A549 treated with RU486 at 1 μM for 4 hours (cell line): Measurements from ENCODE around the gene AMER3. TPM values are rescaled to one million over a fixed set of nuclear protein-coding genes. Genes with fewer than 3 reads are reported as not detected.

Experiments
- total RNA-seq: library from RNA; stranded (reverse); fragments of 200-300 nt; extraction: Qiagen RNA extraction; gene quantifications from 5 replicates; pipeline ENCODE4 v1.2.3, GENCODE V29; 2022; ENCODE audit warnings: low read depth

Gene AMER3, protein sequence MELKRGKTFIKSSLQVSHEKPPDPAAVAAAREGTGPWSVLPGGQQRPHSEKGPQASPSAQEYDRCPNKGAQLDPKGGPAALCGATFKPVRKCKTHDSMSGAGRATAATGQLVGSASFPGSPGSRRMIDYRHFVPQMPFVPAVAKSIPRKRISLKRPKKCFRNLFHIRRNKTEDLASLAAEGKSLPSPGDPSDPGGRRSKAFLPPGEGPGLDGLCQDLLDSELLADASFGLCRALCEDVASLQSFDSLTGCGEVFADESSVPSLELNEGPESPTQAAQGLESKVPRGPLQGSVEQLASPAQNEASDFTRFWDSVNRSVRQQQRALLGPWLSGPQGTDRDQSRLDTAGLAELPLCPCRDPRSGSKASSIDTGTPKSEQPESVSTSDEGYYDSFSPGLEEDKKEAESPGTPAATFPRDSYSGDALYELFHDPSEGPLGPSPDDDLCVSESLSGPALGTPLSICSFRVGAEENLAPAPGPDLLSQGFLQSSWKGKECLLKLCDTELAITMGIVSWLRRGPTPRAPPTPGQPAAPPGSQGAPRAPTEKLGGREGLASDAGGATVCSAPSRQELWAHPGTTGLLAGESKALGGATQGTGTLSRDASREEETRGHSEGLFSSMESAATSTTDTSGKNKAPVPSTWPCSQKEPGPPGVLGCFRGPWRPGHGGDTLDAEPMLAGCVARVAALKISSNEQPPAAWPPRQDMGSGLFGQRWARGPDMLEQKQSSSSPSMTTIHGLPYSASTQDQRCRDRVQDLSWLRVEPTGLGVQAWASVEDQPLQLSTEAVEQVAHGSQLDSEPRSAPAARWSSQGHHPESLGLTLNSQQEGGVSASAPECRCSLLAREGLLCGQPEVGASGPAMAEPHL
- total RNA-seq: not detected in 5 replicates

GRCh38 chr2:130755256-130756052, at the start of gene AMER3:
TSS of gene AMER3 (plus strand) at chr2:130755540. CDS start at chr2:130762073, 6,533 bp downstream.

DNA sequence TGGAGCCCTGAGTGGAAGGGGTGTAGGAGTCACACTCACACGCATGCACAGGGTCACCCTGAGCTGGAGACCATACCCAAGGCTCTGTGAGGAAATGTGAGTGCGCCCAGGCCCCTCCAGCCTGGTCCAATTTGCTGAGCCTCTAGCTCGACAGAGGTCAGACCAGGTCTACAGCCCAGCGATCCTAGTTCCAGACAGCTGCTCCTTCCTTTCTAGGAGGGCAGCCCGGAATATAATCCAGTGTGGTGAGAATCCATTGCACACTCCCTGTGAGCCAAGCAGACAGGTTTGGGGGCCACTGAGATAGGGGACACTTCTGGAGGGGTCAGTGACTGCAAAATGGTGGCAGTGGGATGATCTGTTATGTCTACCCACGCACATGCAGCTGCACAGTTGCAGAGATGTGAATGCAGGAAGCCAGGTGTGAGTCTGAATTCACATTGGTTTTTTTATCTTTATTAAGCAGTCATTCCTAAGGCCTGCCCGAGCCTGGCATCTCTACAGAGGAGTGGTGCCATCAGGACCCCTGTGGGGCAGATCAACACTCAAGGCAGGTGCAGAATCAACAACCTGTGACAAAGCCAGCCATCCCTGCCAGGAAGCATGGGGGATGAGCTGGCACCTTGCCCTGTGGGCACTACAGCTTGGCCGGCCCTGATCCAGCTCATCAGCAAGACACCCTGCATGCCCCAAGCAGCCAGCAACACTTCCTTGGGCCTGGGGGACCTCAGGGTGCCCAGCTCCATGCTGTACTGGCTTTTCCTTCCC, 26.6 kb upstream of the AMER3 start, which contains the start of gene GPR148:
Gene GPR148, plus strand, starts transcription at position 522 of the 768 bp plus-strand sequence. Its CDS starts 82 bp downstream, at position 604.

Other genes with a start within 250 kb of the AMER3 start
- gene POTEI, start 246.2 kb upstream of the AMER3 start, total RNA-seq: not detected in 5 replicates
- not detected in 5 replicates for gene CFC1B, start 234.3 kb upstream of the AMER3 start, total RNA-seq
- gene CFC1, start 156.0 kb upstream of the AMER3 start, total RNA-seq: not detected in 5 replicates
- gene POTEJ, start 144.1 kb upstream of the AMER3 start, total RNA-seq: not detected in 5 replicates
- not detected in 5 replicates for gene GPR148, start 26.5 kb upstream of the AMER3 start, total RNA-seq
- gene ARHGEF4, start 81.4 kb downstream of the AMER3 start, total RNA-seq: 5.8 to 8.7 TPM (median 6.7 TPM) in 5 replicates